GM12878 (cell line): ENCODE results near the gene GDF11.

ENCODE experiments used
- CTCF ChIP-seq, 3 experiments: IDR thresholded peaks in 2 of 3; conservative IDR thresholded peaks in 1 of 3; 2 replicates each; pipeline ENCODE4 v1.5.1; 2011; ENCODE audit warnings: low read depth in 3 of 3, low read length in 3 of 3, mild to moderate bottlenecking in 3 of 3, control low read depth in 2 of 3, moderate library complexity in 2 of 3, inconsistent platforms in 1 of 3, mixed read lengths in 1 of 3; ENCODE audit not compliant: control insufficient read depth in 2 of 3, insufficient read depth in 1 of 3; ENCODE audit errors: extremely low read depth in 1 of 3
- IKZF2 ChIP-seq, 2 experiments: fragments of 450-650 bp; IDR thresholded peaks; 2 replicates each; pipeline ENCODE4 v1.6.1; 2017; ENCODE audit warnings: mild to moderate bottlenecking in 2 of 2, moderate library complexity in 2 of 2
- POLR2A ChIP-seq: IDR thresholded peaks from 2 replicates; pipeline ENCODE4 v1.6.1; 2011; ENCODE audit warnings: low read depth, mild to moderate bottlenecking, low read length
- SUZ12 ChIP-seq: fragments of 200-600 bp; sonication (generic); IDR thresholded peaks from one replicate; pipeline ENCODE4 v1.6.1; 2018; ENCODE audit warnings: antibody characterized with exemption, mild to moderate bottlenecking; ENCODE audit not compliant: unreplicated experiment

DNA sequence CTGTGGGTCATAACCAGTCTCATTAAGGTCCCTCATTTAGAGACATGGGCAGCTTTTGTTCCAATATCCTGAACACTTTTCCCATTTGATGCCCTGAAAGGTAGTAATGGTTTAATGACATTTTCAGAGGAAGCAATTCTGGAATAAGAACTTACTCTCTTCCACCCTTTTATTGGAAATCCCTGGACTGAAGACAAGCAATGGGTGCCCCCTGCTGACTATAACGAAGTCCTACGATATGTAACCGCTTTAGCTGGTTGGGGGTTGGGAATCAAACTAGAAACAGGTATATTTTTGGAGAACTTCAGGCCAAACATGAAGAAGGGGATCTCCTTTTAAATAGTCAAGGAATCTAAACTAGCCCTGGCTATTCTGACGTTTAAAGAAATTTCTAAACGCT is 54.1 kb downstream of the GDF11 start:
- TF ChIP-seq CTCF (IDR thresholded peaks at IDR 0.05 in 2 of 3, conservative IDR thresholded peaks at IDR 0.05 in 1 of 3; ENCODE audit: control insufficient read depth in 2 of 3, extremely low read depth in 1 of 3, insufficient read depth in 1 of 3, low read depth in 3 of 3, low read length in 3 of 3) = peak; percentile 14 to 36 (median 19); a peak in 3 of 6 replicates
- TF ChIP-seq IKZF2 (IDR thresholded peaks at IDR 0.05) = no peak
- TF ChIP-seq SUZ12 = no peak
- TF ChIP-seq POLR2A = no peak
